H1 (cell line): ENCODE data around the gene GYS2. TPM values are rescaled to one million over a fixed set of nuclear protein-coding genes. Genes with fewer than 3 reads are reported as not detected.
A peak's percentile ranks its signal among the peaks of the same experiment; 100 is the strongest.

Experiments
- CTCF ChIA-PET: fragments of 300-600 bp; sonication (Branson Sonifier 250); formaldehyde crosslinking; loops from one replicate; lab custom pipeline; 2021; ENCODE audit not compliant: partially characterized antibody; lab: Charles Lee
- POLR2A ChIA-PET: fragments of 300-600 bp; sonication (Branson Sonifier 250); formaldehyde crosslinking; loops from one replicate; lab custom pipeline; 2021; ENCODE audit warnings: inconsistent platforms; ENCODE audit not compliant: partially characterized antibody; lab: Charles Lee
- DNase-seq, 2 experiments: peaks; one replicate each; pipeline versions ENCODE4 v3.0.0 to v3.0.0-alpha.2; 2010 to 2022; ENCODE audit warnings: low spot score in 2 of 2, low read depth in 1 of 2, mixed read lengths in 1 of 2
- FAIRE-seq: peaks from 2 replicates; lab custom pipeline; 2011; peaks lifted over from hg19 to GRCh38; lab: Jason Lieb, UNC
- H2AFZ ChIP-seq: 2 replicates; pipeline ENCODE4 v1.8.1; 2012; ENCODE audit warnings: low read length, inconsistent platforms
- H2AK5ac ChIP-seq: 2 replicates; pipeline ENCODE4 v1.6.1; 2013; ENCODE audit warnings: low read depth, low read length
- H2BK120ac ChIP-seq: replicated peaks from 2 replicates; pipeline ENCODE3; 2013; ENCODE audit warnings: low read depth, low read length, inconsistent platforms
- H2BK12ac ChIP-seq: 2 replicates; pipeline ENCODE4 v1.6.1; 2013; ENCODE audit warnings: low read depth, low read length
- H2BK15ac ChIP-seq: 2 replicates; pipeline ENCODE4 v1.6.1; 2013; ENCODE audit warnings: low read length
- H2BK20ac ChIP-seq: 2 replicates; pipeline ENCODE4 v1.6.1; 2013; ENCODE audit warnings: low read length
- H2BK5ac ChIP-seq: 2 replicates; pipeline ENCODE4 v1.6.1; 2013; ENCODE audit warnings: low read depth, low read length
- H3K14ac ChIP-seq: 2 replicates; pipeline ENCODE4 v1.6.1; 2013; ENCODE audit warnings: inconsistent platforms; ENCODE audit not compliant: insufficient read length
- H3K18ac ChIP-seq: 2 replicates; pipeline ENCODE4 v1.6.1; 2013; ENCODE audit warnings: low read length; ENCODE audit errors: extremely low read depth
- H3K23ac ChIP-seq: 2 replicates; pipeline ENCODE4 v1.6.1; 2013; ENCODE audit warnings: inconsistent platforms; ENCODE audit not compliant: insufficient read length
- H3K23me2 ChIP-seq: 2 replicates; pipeline ENCODE4 v1.6.1; 2013; ENCODE audit warnings: low read depth, low read length
- H3K27ac ChIP-seq: 2 replicates; pipeline ENCODE4 v1.6.1; 2011; ENCODE audit warnings: low read depth, low read length, inconsistent platforms
- H3K27me3 ChIP-seq, 4 experiments: replicated peaks in 1 of 4; 1 replicate in 1 of 4; 2 replicates in 3 of 4; pipeline versions ENCODE4 v1.6.1 to v1.8.1; 2011 to 2013; ENCODE audit warnings: low read length in 3 of 4, mild to moderate bottlenecking in 3 of 4, inconsistent platforms in 2 of 4, mixed read lengths in 2 of 4, moderate library complexity in 1 of 4; ENCODE audit not compliant: control insufficient read depth in 3 of 4, insufficient read depth in 3 of 4; ENCODE audit errors: extremely low read depth in 1 of 4
- H3K36me3 ChIP-seq, 4 experiments: 2 replicates each; pipeline versions ENCODE4 v1.6.1 to v1.8.1; 2011 to 2013; ENCODE audit warnings: mild to moderate bottlenecking in 4 of 4, low read length in 3 of 4, moderate library complexity in 2 of 4, control low read depth in 1 of 4, inconsistent platforms in 1 of 4; ENCODE audit not compliant: insufficient read depth in 4 of 4, control insufficient read depth in 2 of 4
- H3K4ac ChIP-seq: replicated peaks from 2 replicates; pipeline ENCODE3; 2013; ENCODE audit warnings: low read length, low read depth, mixed read lengths, inconsistent platforms; ENCODE audit not compliant: insufficient read length
- H3K4me1 ChIP-seq, 4 experiments: replicated peaks in 1 of 4; 1 replicate in 1 of 4; 2 replicates in 3 of 4; pipeline versions ENCODE4 v1.6.1 to v1.8.1; 2011 to 2013; ENCODE audit warnings: low read length in 3 of 4, inconsistent platforms in 2 of 4, mixed read lengths in 1 of 4; ENCODE audit not compliant: insufficient read depth in 4 of 4, control insufficient read depth in 3 of 4
- H3K4me2 ChIP-seq, 2 experiments: 2 replicates each; pipeline versions ENCODE4 v1.6.1 to v1.8.1; 2011 to 2013; ENCODE audit warnings: low read depth in 2 of 2, low read length in 2 of 2, control low read depth in 1 of 2, inconsistent platforms in 1 of 2, mild to moderate bottlenecking in 1 of 2; ENCODE audit not compliant: insufficient read depth in 1 of 2
- H3K4me3 ChIP-seq, 4 experiments: fragments of 200-600, 300-600 bp in 1 of 4; sonication (generic), shearing (Covaris generic), sonication (Bioruptor Twin) in 1 of 4; 2 replicates each; pipeline versions ENCODE4 v1.5.1 to v1.8.1; 2011 to 2016; ENCODE audit warnings: low read length in 4 of 4, low read depth in 3 of 4, control low read depth in 2 of 4, inconsistent platforms in 2 of 4, mild to moderate bottlenecking in 2 of 4, mixed read lengths in 1 of 4, moderate library complexity in 1 of 4; ENCODE audit not compliant: insufficient read depth in 2 of 4; ENCODE audit errors: extremely low read depth in 1 of 4
- H3K56ac ChIP-seq: replicated peaks from 2 replicates; pipeline ENCODE3; 2013; ENCODE audit warnings: low read depth, mild to moderate bottlenecking, mixed read lengths, low read length, inconsistent platforms; ENCODE audit not compliant: insufficient read length
- H3K79me1 ChIP-seq: 2 replicates; pipeline ENCODE4 v1.6.1; 2013; ENCODE audit warnings: low read depth, low read length, control low read depth
- H3K79me2 ChIP-seq, 2 experiments: 2 replicates each; pipeline versions ENCODE4 v1.6.1 to v1.8.1; 2012 to 2013; ENCODE audit warnings: low read length in 2 of 2, mild to moderate bottlenecking in 2 of 2, inconsistent platforms in 1 of 2; ENCODE audit not compliant: insufficient read depth in 2 of 2, control insufficient read depth in 1 of 2
- H3K9ac ChIP-seq, 4 experiments: replicated peaks in 1 of 4; 1 replicate in 1 of 4; 2 replicates in 3 of 4; pipeline versions ENCODE4 v1.6.1 to v1.8.1; 2011 to 2013; ENCODE audit warnings: low read depth in 3 of 4, low read length in 3 of 4, control low read depth in 2 of 4, mild to moderate bottlenecking in 2 of 4, moderate library complexity in 2 of 4, inconsistent platforms in 1 of 4; ENCODE audit errors: extremely low read depth in 1 of 4
- H3K9me3 ChIP-seq, 2 experiments: 2 replicates each; pipeline versions ENCODE4 v1.6.1 to v1.8.1; 2012 to 2013; ENCODE audit warnings: mild to moderate bottlenecking in 2 of 2, moderate library complexity in 2 of 2, control low read depth in 1 of 2, inconsistent platforms in 1 of 2, low read depth in 1 of 2, low read length in 1 of 2, mixed read lengths in 1 of 2; ENCODE audit not compliant: insufficient read depth in 2 of 2
- H4K20me1 ChIP-seq, 2 experiments: replicated peaks in 1 of 2; 2 replicates each; pipeline versions ENCODE3 to v1.8.1; 2011 to 2013; ENCODE audit warnings: inconsistent platforms in 2 of 2, low read length in 2 of 2, mild to moderate bottlenecking in 1 of 2; ENCODE audit not compliant: insufficient read depth in 2 of 2, control insufficient read depth in 1 of 2
- H4K5ac ChIP-seq: 2 replicates; pipeline ENCODE4 v1.6.1; 2013; ENCODE audit warnings: low read length, low read depth, mixed read lengths, inconsistent platforms; ENCODE audit not compliant: insufficient read length
- H4K8ac ChIP-seq: 2 replicates; pipeline ENCODE4 v1.8.0; 2013; ENCODE audit warnings: mild to moderate bottlenecking, moderate library complexity, low read length, inconsistent platforms; ENCODE audit not compliant: insufficient read depth; ENCODE audit errors: extremely low read depth
- H4K91ac ChIP-seq: replicated peaks from 2 replicates; pipeline ENCODE3; 2013; ENCODE audit warnings: low read length, mixed read lengths, inconsistent platforms; ENCODE audit not compliant: insufficient read length
- ASH2L ChIP-seq: fragments of 200-600, 300-600 bp; sonication (generic); IDR thresholded peaks from one replicate; pipeline ENCODE4 v1.7.1; 2017; ENCODE audit warnings: low read length
- BCL11A ChIP-seq, 2 experiments: IDR thresholded peaks; one replicate each; pipeline ENCODE4 v1.6.1; 2011; ENCODE audit warnings: low read depth in 2 of 2, low read length in 2 of 2, mild to moderate bottlenecking in 2 of 2
- CTCF ChIP-seq, 3 experiments: IDR thresholded peaks; 1 replicate in 2 of 3; 2 replicates in 1 of 3; pipeline versions ENCODE4 v1.5.1 to v1.6.1; 2011; ENCODE audit warnings: low read length in 3 of 3, mild to moderate bottlenecking in 3 of 3, inconsistent platforms in 2 of 3, low read depth in 1 of 3, moderate library complexity in 1 of 3; ENCODE audit not compliant: insufficient read depth in 1 of 3; ENCODE audit errors: control extremely low read depth in 1 of 3
- EP300 ChIP-seq, 2 experiments: IDR thresholded peaks; 1 replicate in 1 of 2; 2 replicates in 1 of 2; pipeline ENCODE4 v1.6.1; 2011 to 2012; ENCODE audit warnings: low read depth in 2 of 2, low read length in 2 of 2, mild to moderate bottlenecking in 2 of 2, borderline replicate concordance in 1 of 2, inconsistent platforms in 1 of 2, moderate library complexity in 1 of 2
- EZH2 ChIP-seq: fragments of 200-600 bp; sonication (generic); IDR thresholded peaks from 2 replicates; pipeline ENCODE4 v1.7.1; 2012; ENCODE audit warnings: low read depth, mild to moderate bottlenecking, moderate library complexity, low read length, inconsistent platforms; ENCODE audit not compliant: severe bottlenecking
- HDAC6 ChIP-seq: IDR thresholded peaks from one replicate; pipeline ENCODE4 v1.7.1; 2012; ENCODE audit warnings: low read depth, mild to moderate bottlenecking, inconsistent platforms, low read length, moderate library complexity
- JUN ChIP-seq: IDR thresholded peaks from 2 replicates; pipeline ENCODE4 v1.6.1; 2011; ENCODE audit warnings: low read depth, mild to moderate bottlenecking, improper control_type of control experiment, low read length
- JUND ChIP-seq: IDR thresholded peaks from 2 replicates; pipeline ENCODE4 v1.6.1; 2011; ENCODE audit warnings: mild to moderate bottlenecking, improper control_type of control experiment, low read length
- MAFK ChIP-seq: IDR thresholded peaks from 2 replicates; pipeline ENCODE4 v1.6.1; 2012; ENCODE audit warnings: low read depth, mild to moderate bottlenecking, improper control_type of control experiment, low read length
- SP1 ChIP-seq: IDR thresholded peaks from 2 replicates; pipeline ENCODE4 v1.6.1; 2011; ENCODE audit warnings: low read depth, low read length
- SRF ChIP-seq: IDR thresholded peaks from 2 replicates; pipeline ENCODE4 v1.6.1; 2011; ENCODE audit warnings: mild to moderate bottlenecking, low read depth, low read length, moderate library complexity
- TBP ChIP-seq: IDR thresholded peaks from 2 replicates; pipeline ENCODE4 v1.6.1; 2011; ENCODE audit warnings: low read depth, low read length, improper control_type of control experiment
- WGBS, 2 experiments: shearing (Covaris generic) in 1 of 2; methylation state at CpG; one replicate each; pipeline versions ENCODE4 v1.1.6 to v1.1.7; 2013 to 2015; ENCODE audit warnings: low lambda C conversion rate in 2 of 2, mixed read lengths in 2 of 2, inconsistent platforms in 1 of 2, low coverage in 1 of 2, missing lambda C conversion rate in 1 of 2; ENCODE audit not compliant: insufficient replicate concordance in 2 of 2, insufficient coverage in 1 of 2, insufficient read length in 1 of 2; ENCODE audit errors: extremely low coverage in 1 of 2, missing lambda C conversion rate in 1 of 2; 5-methylcytosine and 5-hydroxymethylcytosine counted together
- polyA plus RNA-seq, 7 experiments: library from polyadenylated mRNA; depleted of rRNA in 3 of 7; stranded (reverse) in 5 of 7; unstranded in 2 of 7; fragments of >200 nt in 5 of 7; fragments of 200-250 nt in 2 of 7; gene quantifications; 1 replicate in 5 of 7; 2 replicates in 1 of 7; 4 replicates in 1 of 7; pipeline versions ENCODE4 v1.2.1 to v1.2.3, GENCODE V29; 2011 to 2013; ENCODE audit warnings: missing spikeins in 2 of 7, mixed read lengths in 2 of 7
- total RNA-seq: library from RNA; stranded (reverse); fragmentation: NEBNext Ultra II Directional; extraction: Animal tissue kit (Norgen Biotek cat#: 25700); gene quantifications from 2 replicates; pipeline ENCODE4 v1.2.1, GENCODE V29; 2021

The GYS2 gene
- total and polyA plus RNA-seq, 2 of the 8 experiments (the other 6 are each of a cell fraction or from before 2014, with no cell fraction given), result not detected

GRCh38 chr12:21502872-21503271 lies 101.8 kb downstream of the GYS2 start:
- H3K14ac ChIP-seq, result no peak overlapping the region
- no peak overlapping the region for H3K4ac ChIP-seq
- FAIRE-seq (no peak), DNase-seq (no peak)
- H3K79me1 ChIP-seq, result peaks cover 4% of the 10 kb centered on the region
- no peak overlapping the region for H4K91ac ChIP-seq
- ChIA-PET CTCF (interaction anchor here (1.5 kb wide), 1 partner anchor 8 kb away, joined by 3 read pairs; no protein-coding TSS in a partner anchor), POLR2A (interaction anchor here (1.3 to 2.6 kb wide), 4 partner anchors 8 to 154 kb away, joined by 4 to 23 read pairs (median 8); partner anchors contain the start of gene LDHB)
- H3K9ac ChIP-seq, result no peak overlapping the region
- no peaks in the 10 kb centered on the region for H4K20me1 ChIP-seq
- H2BK120ac ChIP-seq, result no peak overlapping the region
- H3K56ac ChIP-seq, result no peak overlapping the region
- no peak overlapping the region for H2AFZ ChIP-seq
- H3K9me3 ChIP-seq, result no peaks in the 10 kb centered on the region
- H3K27ac ChIP-seq, result no peak overlapping the region
- no peak overlapping the region for H2AK5ac ChIP-seq
- H3K23ac ChIP-seq, result no peak overlapping the region
- H2BK20ac ChIP-seq, result no peak overlapping the region
- no peaks in the 10 kb centered on the region for H3K27me3 ChIP-seq
- peaks cover 0 to 6% (median 2%) of the 10 kb centered on the region in 4 experiments; a peak in 4 of 7 replicates for H3K4me1 ChIP-seq
- 77% methylated on average over 1 of the region's 1 CpG; no CpG with 5 or more reads in 1 of the 2 experiments for WGBS, 2 experiments
- H4K5ac ChIP-seq, result no peak overlapping the region
- H3K18ac ChIP-seq, result no peak overlapping the region
- peak overlapping the region; percentile 87 to 91 for H3K4me2 ChIP-seq
- H3K79me2 ChIP-seq, result peaks cover 9 to 64% of the 10 kb centered on the region in 2 experiments; a peak in 3 of 4 replicates
- H4K8ac ChIP-seq, result no peak overlapping the region
- H2BK12ac ChIP-seq, result no peak overlapping the region
- no peak overlapping the region for H2BK5ac ChIP-seq
- H3K4me3 ChIP-seq, result peak overlapping the region; percentile 72 to 93 (median 84); a peak in 5 of 8 replicates
- H2BK15ac ChIP-seq, result no peak overlapping the region
- H3K36me3 ChIP-seq, result peaks cover 0 to 6% (median 4%) of the 10 kb centered on the region in 4 experiments; a peak in 3 of 8 replicates
- peaks cover 7% of the 10 kb centered on the region for H3K23me2 ChIP-seq
- no peak for TF ChIP-seq ASH2L
- no peak for TF ChIP-seq JUND
- no peak for TF ChIP-seq EZH2
- TF ChIP-seq JUN, result no peak
- no peak for TF ChIP-seq EP300 (IDR thresholded peaks at IDR 0.05; ENCODE audit: borderline replicate concordance in 1 of 2, low read depth in 2 of 2, low read length in 2 of 2)
- no peak for TF ChIP-seq MAFK
- TF ChIP-seq SP1, result no peak
- no peak for TF ChIP-seq CTCF (IDR thresholded peaks at IDR 0.05; ENCODE audit: control extremely low read depth in 1 of 3, insufficient read depth in 1 of 3, low read depth in 1 of 3, low read length in 3 of 3)
- TF ChIP-seq BCL11A (IDR thresholded peaks at IDR 0.05; ENCODE audit: low read depth in 2 of 2, low read length in 2 of 2), result no peak
- no peak for TF ChIP-seq HDAC6
- no peak for TF ChIP-seq SRF
- TF ChIP-seq TBP, result no peak
